ENCODE results near the gene OR2M3. TPM values are rescaled to one million over a fixed set of nuclear protein-coding genes. Genes with fewer than 3 reads are reported as not detected.
"Not testable (repeated sequence)": the region's sequence is repeated elsewhere in the genome, so short reads cannot be mapped to it uniquely, and the experiment has no call there.

Gene OR2M3
- total RNA-seq, 1 experiment from 2014 or later, result not detected

- TF ChIP-seq SRF (IDR thresholded peaks at IDR 0.05; ENCODE audit: low read depth) (no peak), JUND (IDR thresholded peaks at IDR 0.05) (no peak), ZFX (IDR thresholded peaks at IDR 0.05) (no peak), CBX3 (IDR thresholded peaks at IDR 0.05; ENCODE audit: low read depth) (no peak), ELF1 (IDR thresholded peaks at IDR 0.05; ENCODE audit: borderline replicate concordance, low read depth) (no peak), EGR1 (IDR thresholded peaks at IDR 0.05; ENCODE audit: low read depth) (no peak), FOSL1 (IDR thresholded peaks at IDR 0.05; ENCODE audit: low read depth) (no peak)
These were observed 42.4 kb downstream of the OR2M3 start (continued) for GRCh38 chr1:248239478-248239877.

GRCh38 chr1:248243204-248243603, 46.1 kb downstream of the OR2M3 start:
- no peak for DNase-seq (ENCODE audit: low read depth, low spot score)
- no peaks in the 10 kb centered on the region for H3K9me2 ChIP-seq (ENCODE audit: insufficient read depth)
- intact Hi-C loops (cut with micrococcal nuclease), result no loop called here
- no peak overlapping the region for H3K4me2 ChIP-seq (ENCODE audit: low read length)
- ATAC-seq, result no peak
- H3K4me1 ChIP-seq (ENCODE audit: control insufficient read depth in 1 of 2, insufficient read depth in 2 of 2, low read length in 2 of 2), result no peaks in the 10 kb centered on the region
- no peak overlapping the region for H3K27ac ChIP-seq (ENCODE audit: low read depth, low read length)
- no TSS peak for BruUV-seq (replicated peaks)
- POLR2A ChIA-PET, result no interaction called here
- no peaks in the 10 kb centered on the region for H4K20me1 ChIP-seq (ENCODE audit: insufficient read depth)
- RAD21 ChIA-PET (ENCODE audit: low non-redundant PET in 1 of 2, low total read pairs in 2 of 2, uncharacterized antibody in 2 of 2, unreplicated experiment in 2 of 2), result no interaction called here
- no peak overlapping the region for H3K9ac ChIP-seq (ENCODE audit: low read length)
- TF ChIP-seq SIN3A (IDR thresholded peaks at IDR 0.05; ENCODE audit: low read depth) (no peak), CTCF (IDR thresholded peaks at IDR 0.05 in 2 of 3, conservative IDR thresholded peaks at IDR 0.05 in 1 of 3; ENCODE audit: borderline replicate concordance in 1 of 3, insufficient read depth in 1 of 3, low read depth in 2 of 3, low read length in 2 of 3) (peak; percentile 9 to 57 (median 57); a peak in 4 of 6 replicates), RAD21 (IDR thresholded peaks at IDR 0.05; ENCODE audit: low read depth) (peak; percentile 28; the same call in 1 of the 2 replicates), SRF (IDR thresholded peaks at IDR 0.05; ENCODE audit: low read depth) (no peak)
- H3K9me3 ChIP-seq (ENCODE audit: control insufficient read depth in 1 of 2, insufficient read depth in 1 of 2, low read depth in 1 of 2, low read length in 2 of 2), result peaks cover 0 to 14% of the 10 kb centered on the region in 2 experiments; a peak in 2 of 4 replicates
- no peaks in the 10 kb centered on the region for H3K79me2 ChIP-seq (ENCODE audit: insufficient read depth, low read length)
- H3K4me3 ChIP-seq (replicated peaks in 1 of 2; ENCODE audit: low read depth in 1 of 2, low read length in 2 of 2), result no peak overlapping the region
- H2AFZ ChIP-seq (ENCODE audit: low read depth, low read length, poor library complexity, severe bottlenecking), result no peak overlapping the region
- CTCF ChIA-PET, result no interaction called here
- H3K36me3 ChIP-seq (ENCODE audit: control insufficient read depth in 1 of 2, insufficient read depth in 2 of 2, low read length in 2 of 2), result no peaks in the 10 kb centered on the region; a peak in 1 of 4 replicates
- no peaks in the 10 kb centered on the region for H3K27me3 ChIP-seq (ENCODE audit: insufficient read depth, low read length)

- H3K4me2 ChIP-seq (ENCODE audit: low read length); H4K20me1 ChIP-seq (ENCODE audit: insufficient read depth); H3K79me2 ChIP-seq (ENCODE audit: insufficient read depth, low read length); POLR2A ChIA-PET; DNase-seq (ENCODE audit: low read depth, low spot score); intact Hi-C loops (cut with micrococcal nuclease); H3K9ac ChIP-seq (ENCODE audit: low read length); H3K4me1 ChIP-seq (ENCODE audit: control insufficient read depth in 1 of 2, insufficient read depth in 2 of 2, low read length in 2 of 2); RAD21 ChIA-PET (ENCODE audit: low non-redundant PET in 1 of 2, low total read pairs in 2 of 2, uncharacterized antibody in 2 of 2, unreplicated experiment in 2 of 2); BruUV-seq (replicated peaks); H3K36me3 ChIP-seq (ENCODE audit: control insufficient read depth in 1 of 2, insufficient read depth in 2 of 2, low read length in 2 of 2); H3K9me2 ChIP-seq (ENCODE audit: insufficient read depth); H3K4me3 ChIP-seq (replicated peaks in 1 of 2; ENCODE audit: low read depth in 1 of 2, low read length in 2 of 2); H3K27ac ChIP-seq (ENCODE audit: low read depth, low read length); H2AFZ ChIP-seq (ENCODE audit: low read depth, low read length, poor library complexity, severe bottlenecking); ATAC-seq; H3K27me3 ChIP-seq (ENCODE audit: insufficient read depth, low read length): not testable (repeated sequence)
- CTCF ChIA-PET, result interaction anchor here (0.6 kb wide), 1 partner anchor 870 kb away, joined by 3 read pairs; no protein-coding TSS in a partner anchor
- peaks cover 0 to 18% of the 10 kb centered on the region in 2 experiments; a peak in 1 of 4 replicates for H3K9me3 ChIP-seq (ENCODE audit: control insufficient read depth in 1 of 2, insufficient read depth in 1 of 2, low read depth in 1 of 2, low read length in 2 of 2)
These were observed 62.2 kb downstream of the OR2M3 start for GRCh38 chr1:248259309-248259708.

Data from HCT116 (cell line).